K562 (cell line): Measurements from ENCODE around the gene TAF5L. TPM values are rescaled to one million over a fixed set of nuclear protein-coding genes. Genes with fewer than 3 reads are reported as not detected.
A peak's percentile ranks its signal among the peaks of the same experiment; 100 is the strongest.

Source experiments
- HSF4 ChIP-seq: fragments of 250-450 bp; sonication (Bioruptor Pico); IDR thresholded peaks from 2 replicates; pipeline ENCODE4 v2.1.2; 2022; ENCODE audit warnings: mild to moderate bottlenecking, moderate library complexity, borderline replicate concordance
- MAFG ChIP-seq: fragments of 450-650 bp; conservative IDR thresholded peaks from 2 replicates; pipeline ENCODE4 v1.6.1; 2016; ENCODE audit warnings: missing genetic modification characterization, missing compliant biosample characterization
- MCM5 ChIP-seq: fragments of 450-650 bp; IDR thresholded peaks from 2 replicates; pipeline ENCODE4 v1.6.1; 2016; ENCODE audit warnings: low read depth
- POLR2A ChIP-seq: fragments of 450-650 bp; conservative IDR thresholded peaks from 2 replicates; pipeline ENCODE4 v1.6.1; 2016
- SMAD4 ChIP-seq: fragments of 250-450 bp; sonication (Bioruptor Pico); conservative IDR thresholded peaks from 2 replicates; pipeline ENCODE4 v1.8.0; 2021; ENCODE audit warnings: inconsistent platforms, mild to moderate bottlenecking, moderate library complexity
- SMC3 ChIP-seq: conservative IDR thresholded peaks from 2 replicates; pipeline ENCODE4 v1.6.1; 2011; ENCODE audit warnings: low read depth, low read length, improper control_type of control experiment; ENCODE audit not compliant: insufficient read depth
- TEAD1 ChIP-seq, 2 experiments: fragments of 450-650 bp in 1 of 2; sonication (generic) in 1 of 2; formaldehyde crosslinking; IDR thresholded peaks; 2 replicates each; pipeline versions ENCODE4 v1.4.0 to v1.8.0; 2020 to 2022; ENCODE audit warnings: mild to moderate bottlenecking in 2 of 2, missing genetic modification reagents in 1 of 2
- ZNF316 ChIP-seq: fragments of 450-650 bp; IDR thresholded peaks from 2 replicates; pipeline ENCODE4 v1.6.1; 2016
- polyA plus RNA-seq, 8 experiments: library from polyadenylated mRNA; depleted of rRNA in 4 of 8; stranded (reverse) in 5 of 8; unstranded in 3 of 8; fragments of >200 nt; fragmentation: Nextera tagmentation in 2 of 8; fragmentation: Illumina TruSeq in 1 of 8; extraction: Ambion mirVana in 2 of 8; extraction: Trizol in 1 of 8; gene quantifications; 2 replicates each; pipeline versions ENCODE4 v1.2.1 to v1.2.3, GENCODE V29; 2011 to 2014; ENCODE audit warnings: inconsistent platforms in 1 of 8, missing spikeins in 1 of 8
- total RNA-seq, 7 experiments: library from RNA; depleted of rRNA in 6 of 7; stranded (reverse); fragments of >200 nt in 6 of 7; fragmentation: Illumina TruSeq in 2 of 7; extraction: Trizol in 2 of 7; gene quantifications; 2 replicates each; pipeline versions ENCODE4 v1.2.1 to v1.2.3, GENCODE V29; 2011 to 2021; ENCODE audit warnings: low replicate concordance in 1 of 7
- TF ChIP-seq, protein P1 (sequence below), 2 experiments: IDR thresholded peaks; 2 replicates each; pipeline ENCODE4 v1.6.1; 2012; ENCODE audit warnings: improper control_type of control experiment in 2 of 2, low read depth in 2 of 2, low read length in 2 of 2, borderline replicate concordance in 1 of 2
- TF ChIP-seq, protein P2 (sequence below), 2 experiments: fragments of 450-650 bp in 1 of 2; sonication (generic) in 1 of 2; formaldehyde crosslinking in 1 of 2; IDR thresholded peaks in 1 of 2; conservative IDR thresholded peaks in 1 of 2; 2 replicates each; pipeline versions ENCODE4 v1.6.1 to v1.8.1; 2016 to 2023; ENCODE audit warnings: mild to moderate bottlenecking in 2 of 2, moderate library complexity in 2 of 2, inconsistent platforms in 1 of 2, missing genetic modification reagents in 1 of 2
- TF ChIP-seq, protein P3 (sequence below): fragments of 450-650 bp; formaldehyde crosslinking; IDR thresholded peaks from 2 replicates; pipeline ENCODE4 v1.4.0; 2020; ENCODE audit warnings: mild to moderate bottlenecking, mixed read lengths
- TF ChIP-seq, protein P4 (sequence below): fragments of 450-650 bp; IDR thresholded peaks from 2 replicates; pipeline ENCODE4 v1.6.1; 2017; ENCODE audit warnings: antibody characterized with exemption, mild to moderate bottlenecking
- TF ChIP-seq, protein P5 (sequence below): fragments of 450-650 bp; formaldehyde crosslinking; IDR thresholded peaks from 2 replicates; pipeline ENCODE4 v1.4.0; 2020; ENCODE audit warnings: mild to moderate bottlenecking, moderate library complexity

TAF5L gene
- total and polyA plus RNA-seq, 9 of the 15 experiments (the other 6 are each of a cell fraction or from before 2014, with no cell fraction given), result 2.2 to 34.2 (median 23.3) TPM

DNA sequence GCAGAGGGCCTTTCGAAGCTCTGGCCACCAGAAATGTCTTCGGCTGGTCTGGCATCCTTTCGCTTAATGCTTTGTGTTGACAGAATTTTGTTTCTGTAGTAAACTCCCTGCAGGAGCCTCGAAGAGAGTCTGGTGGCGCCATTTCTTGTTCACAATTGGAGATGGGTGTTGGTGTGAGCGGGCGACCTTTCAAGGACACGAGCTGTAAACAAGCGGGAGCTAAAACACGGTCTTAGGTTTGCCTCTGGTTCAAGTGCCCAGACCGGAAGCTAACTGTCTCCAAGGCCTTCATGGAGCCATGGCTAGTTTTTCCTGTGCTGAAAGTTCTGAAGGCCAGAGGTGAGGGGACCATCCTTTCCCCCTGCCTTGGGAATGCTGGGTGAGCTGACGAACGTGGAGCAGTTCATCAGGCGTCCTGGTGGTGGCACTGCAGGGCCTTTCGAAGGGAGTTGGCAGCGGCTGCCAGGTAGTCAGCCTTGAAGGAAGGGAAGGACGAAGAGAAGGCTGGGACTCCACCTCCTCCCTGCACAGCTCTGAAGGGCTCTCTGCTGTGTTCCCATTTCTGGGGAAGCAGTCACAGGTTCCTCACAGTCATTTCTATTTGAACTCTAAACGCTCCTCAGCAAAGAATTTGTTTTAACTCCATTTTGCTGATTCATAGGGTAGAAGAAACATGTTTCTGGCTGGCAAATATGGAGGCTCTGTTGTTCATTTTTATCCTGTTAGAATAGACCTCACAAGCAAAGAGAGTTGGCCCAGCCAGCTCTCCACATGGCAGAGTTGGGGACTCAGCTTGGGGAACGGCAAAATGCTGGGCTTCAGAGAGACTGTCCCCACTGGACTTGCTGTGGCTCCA, 35.3 kb upstream of the TAF5L start (continued):
- TF ChIP-seq, protein P1, sequence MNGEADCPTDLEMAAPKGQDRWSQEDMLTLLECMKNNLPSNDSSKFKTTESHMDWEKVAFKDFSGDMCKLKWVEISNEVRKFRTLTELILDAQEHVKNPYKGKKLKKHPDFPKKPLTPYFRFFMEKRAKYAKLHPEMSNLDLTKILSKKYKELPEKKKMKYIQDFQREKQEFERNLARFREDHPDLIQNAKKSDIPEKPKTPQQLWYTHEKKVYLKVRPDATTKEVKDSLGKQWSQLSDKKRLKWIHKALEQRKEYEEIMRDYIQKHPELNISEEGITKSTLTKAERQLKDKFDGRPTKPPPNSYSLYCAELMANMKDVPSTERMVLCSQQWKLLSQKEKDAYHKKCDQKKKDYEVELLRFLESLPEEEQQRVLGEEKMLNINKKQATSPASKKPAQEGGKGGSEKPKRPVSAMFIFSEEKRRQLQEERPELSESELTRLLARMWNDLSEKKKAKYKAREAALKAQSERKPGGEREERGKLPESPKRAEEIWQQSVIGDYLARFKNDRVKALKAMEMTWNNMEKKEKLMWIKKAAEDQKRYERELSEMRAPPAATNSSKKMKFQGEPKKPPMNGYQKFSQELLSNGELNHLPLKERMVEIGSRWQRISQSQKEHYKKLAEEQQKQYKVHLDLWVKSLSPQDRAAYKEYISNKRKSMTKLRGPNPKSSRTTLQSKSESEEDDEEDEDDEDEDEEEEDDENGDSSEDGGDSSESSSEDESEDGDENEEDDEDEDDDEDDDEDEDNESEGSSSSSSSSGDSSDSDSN (IDR thresholded peaks at IDR 0.05; ENCODE audit: borderline replicate concordance in 1 of 2, low read depth in 2 of 2, low read length in 2 of 2), result no peak
- TF ChIP-seq, protein P2, sequence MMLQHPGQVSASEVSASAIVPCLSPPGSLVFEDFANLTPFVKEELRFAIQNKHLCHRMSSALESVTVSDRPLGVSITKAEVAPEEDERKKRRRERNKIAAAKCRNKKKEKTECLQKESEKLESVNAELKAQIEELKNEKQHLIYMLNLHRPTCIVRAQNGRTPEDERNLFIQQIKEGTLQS (IDR thresholded peaks at IDR 0.05), result no peak
- TF ChIP-seq, protein P2 (CRISPR knock-in tag; conservative IDR thresholded peaks at IDR 0.05), result no peak
- TF ChIP-seq, protein P3, sequence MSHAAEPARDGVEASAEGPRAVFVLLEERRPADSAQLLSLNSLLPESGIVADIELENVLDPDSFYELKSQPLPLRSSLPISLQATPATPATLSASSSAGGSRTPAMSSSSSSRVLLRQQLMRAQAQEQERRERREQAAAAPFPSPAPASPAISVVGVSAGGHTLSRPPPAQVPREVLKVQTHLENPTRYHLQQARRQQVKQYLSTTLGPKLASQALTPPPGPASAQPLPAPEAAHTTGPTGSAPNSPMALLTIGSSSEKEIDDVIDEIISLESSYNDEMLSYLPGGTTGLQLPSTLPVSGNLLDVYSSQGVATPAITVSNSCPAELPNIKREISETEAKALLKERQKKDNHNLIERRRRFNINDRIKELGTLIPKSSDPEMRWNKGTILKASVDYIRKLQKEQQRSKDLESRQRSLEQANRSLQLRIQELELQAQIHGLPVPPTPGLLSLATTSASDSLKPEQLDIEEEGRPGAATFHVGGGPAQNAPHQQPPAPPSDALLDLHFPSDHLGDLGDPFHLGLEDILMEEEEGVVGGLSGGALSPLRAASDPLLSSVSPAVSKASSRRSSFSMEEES (CRISPR knock-in tag), result no peak
- TF ChIP-seq SMAD4 (CRISPR knock-in tag) (peak; percentile 40), MCM5 (no peak), TEAD1 (CRISPR knock-in tag; IDR thresholded peaks at IDR 0.05) (no peak), ZNF316 (0 out of 2 replicates have a peak, but pooled peaks have one; percentile 23), MAFG (peak; percentile 53), HSF4 (CRISPR knock-in tag) (no peak), SMC3 (peak; percentile 80), POLR2A (no peak)
- TF ChIP-seq, protein P4, sequence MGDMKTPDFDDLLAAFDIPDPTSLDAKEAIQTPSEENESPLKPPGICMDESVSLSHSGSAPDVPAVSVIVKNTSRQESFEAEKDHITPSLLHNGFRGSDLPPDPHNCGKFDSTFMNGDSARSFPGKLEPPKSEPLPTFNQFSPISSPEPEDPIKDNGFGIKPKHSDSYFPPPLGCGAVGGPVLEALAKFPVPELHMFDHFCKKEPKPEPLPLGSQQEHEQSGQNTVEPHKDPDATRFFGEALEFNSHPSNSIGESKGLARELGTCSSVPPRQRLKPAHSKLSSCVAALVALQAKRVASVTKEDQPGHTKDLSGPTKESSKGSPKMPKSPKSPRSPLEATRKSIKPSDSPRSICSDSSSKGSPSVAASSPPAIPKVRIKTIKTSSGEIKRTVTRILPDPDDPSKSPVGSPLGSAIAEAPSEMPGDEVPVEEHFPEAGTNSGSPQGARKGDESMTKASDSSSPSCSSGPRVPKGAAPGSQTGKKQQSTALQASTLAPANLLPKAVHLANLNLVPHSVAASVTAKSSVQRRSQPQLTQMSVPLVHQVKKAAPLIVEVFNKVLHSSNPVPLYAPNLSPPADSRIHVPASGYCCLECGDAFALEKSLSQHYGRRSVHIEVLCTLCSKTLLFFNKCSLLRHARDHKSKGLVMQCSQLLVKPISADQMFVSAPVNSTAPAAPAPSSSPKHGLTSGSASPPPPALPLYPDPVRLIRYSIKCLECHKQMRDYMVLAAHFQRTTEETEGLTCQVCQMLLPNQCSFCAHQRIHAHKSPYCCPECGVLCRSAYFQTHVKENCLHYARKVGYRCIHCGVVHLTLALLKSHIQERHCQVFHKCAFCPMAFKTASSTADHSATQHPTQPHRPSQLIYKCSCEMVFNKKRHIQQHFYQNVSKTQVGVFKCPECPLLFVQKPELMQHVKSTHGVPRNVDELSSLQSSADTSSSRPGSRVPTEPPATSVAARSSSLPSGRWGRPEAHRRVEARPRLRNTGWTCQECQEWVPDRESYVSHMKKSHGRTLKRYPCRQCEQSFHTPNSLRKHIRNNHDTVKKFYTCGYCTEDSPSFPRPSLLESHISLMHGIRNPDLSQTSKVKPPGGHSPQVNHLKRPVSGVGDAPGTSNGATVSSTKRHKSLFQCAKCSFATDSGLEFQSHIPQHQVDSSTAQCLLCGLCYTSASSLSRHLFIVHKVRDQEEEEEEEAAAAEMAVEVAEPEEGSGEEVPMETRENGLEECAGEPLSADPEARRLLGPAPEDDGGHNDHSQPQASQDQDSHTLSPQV, result peak; percentile 74; the same call in 1 of the 2 replicates
- TF ChIP-seq, protein P5, sequence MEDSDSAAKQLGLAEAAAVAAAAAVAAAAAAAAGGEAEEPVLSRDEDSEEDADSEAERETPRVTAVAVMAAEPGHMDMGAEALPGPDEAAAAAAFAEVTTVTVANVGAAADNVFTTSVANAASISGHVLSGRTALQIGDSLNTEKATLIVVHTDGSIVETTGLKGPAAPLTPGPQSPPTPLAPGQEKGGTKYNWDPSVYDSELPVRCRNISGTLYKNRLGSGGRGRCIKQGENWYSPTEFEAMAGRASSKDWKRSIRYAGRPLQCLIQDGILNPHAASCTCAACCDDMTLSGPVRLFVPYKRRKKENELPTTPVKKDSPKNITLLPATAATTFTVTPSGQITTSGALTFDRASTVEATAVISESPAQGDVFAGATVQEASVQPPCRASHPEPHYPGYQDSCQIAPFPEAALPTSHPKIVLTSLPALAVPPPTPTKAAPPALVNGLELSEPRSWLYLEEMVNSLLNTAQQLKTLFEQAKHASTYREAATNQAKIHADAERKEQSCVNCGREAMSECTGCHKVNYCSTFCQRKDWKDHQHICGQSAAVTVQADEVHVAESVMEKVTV (CRISPR knock-in tag), result peak; percentile 47; the same call in 1 of the 2 replicates
